ENCODE measurements around the gene PACRG.
"Not testable (repeated sequence)": the region's sequence is repeated elsewhere in the genome, so short reads cannot be mapped to it uniquely, and the experiment has no call there.

Gene PACRG

GRCh38 chr6:162727322-162728182, at the start of gene PACRG, which contains the start of gene PRKN:
Gene PACRG (plus strand): TSS chr6:162727974.
Gene PRKN (minus strand): TSS chr6:162727766.
- peak; percentile 95 for DNase-seq

DNA sequence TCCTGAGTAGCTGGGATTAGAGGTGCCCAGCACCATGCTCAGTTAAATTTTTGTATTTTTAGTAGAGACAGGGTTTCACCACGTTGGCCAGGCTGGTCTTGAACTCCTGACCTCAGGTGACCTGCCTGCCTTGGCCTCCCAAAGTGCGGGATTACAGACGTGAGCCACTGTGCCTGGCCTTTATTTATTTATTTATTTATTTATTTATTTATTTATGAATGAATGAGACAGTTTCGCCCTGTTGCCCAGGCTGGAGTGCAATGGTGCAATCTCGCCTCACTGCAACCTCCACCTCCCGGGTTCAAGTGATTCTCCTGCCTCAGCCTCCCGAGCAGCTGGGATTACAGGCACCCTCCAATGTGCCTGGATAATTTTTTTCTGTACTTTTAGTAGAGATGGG, 48.9 kb upstream of the PACRG start:
- not testable (repeated sequence) for DNase-seq

DNA sequence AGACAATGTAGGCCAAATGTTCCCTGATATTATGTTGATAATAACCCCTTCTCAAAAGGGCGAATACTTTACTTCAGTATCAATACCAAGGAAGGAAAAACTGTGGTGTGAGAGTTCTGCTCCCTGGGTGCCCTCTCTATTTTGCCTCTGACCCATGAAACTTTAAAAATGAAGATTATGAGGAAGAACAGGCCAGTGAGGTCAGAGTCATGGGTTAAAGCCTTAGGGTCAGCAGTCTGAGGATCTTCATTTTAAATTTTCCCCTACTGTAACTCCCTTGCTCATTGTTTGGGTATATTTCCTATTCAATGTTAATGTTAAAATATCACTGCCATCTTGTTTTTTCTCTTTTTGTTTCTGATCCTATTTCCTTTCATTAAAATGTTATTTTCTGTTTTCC, 48.1 kb upstream of the PACRG start:
- no peak for DNase-seq

GRCh38 chr6:162680367-162680766, 47.4 kb upstream of the PACRG start:
- DNase-seq = no peak

DNA sequence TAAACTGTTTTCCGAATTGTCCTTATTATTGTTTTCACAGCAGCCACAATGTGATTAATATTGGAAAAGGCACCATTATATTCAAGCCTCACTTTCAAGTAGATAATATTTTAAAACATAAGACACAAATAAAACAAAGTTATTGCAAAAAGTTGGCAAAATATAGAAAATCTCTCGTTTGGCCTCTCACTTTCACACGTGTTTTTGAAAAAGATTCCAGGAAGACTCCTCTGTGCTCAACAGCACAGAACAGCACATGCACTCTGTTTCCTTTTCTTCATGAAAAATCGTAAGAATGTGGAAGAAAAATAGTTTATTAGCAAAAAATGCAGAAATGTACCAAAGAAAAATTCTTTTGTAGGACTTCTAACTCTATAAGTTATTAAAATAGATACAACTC, 46.9 kb upstream of the PACRG start:
- no peak for DNase-seq

GRCh38 chr6:162681447-162681846, 46.3 kb upstream of the PACRG start:
- no peak for DNase-seq

- no peak for DNase-seq
Measured at GRCh38 chr6:162683135-162683534, 44.6 kb upstream of the PACRG start.

DNA sequence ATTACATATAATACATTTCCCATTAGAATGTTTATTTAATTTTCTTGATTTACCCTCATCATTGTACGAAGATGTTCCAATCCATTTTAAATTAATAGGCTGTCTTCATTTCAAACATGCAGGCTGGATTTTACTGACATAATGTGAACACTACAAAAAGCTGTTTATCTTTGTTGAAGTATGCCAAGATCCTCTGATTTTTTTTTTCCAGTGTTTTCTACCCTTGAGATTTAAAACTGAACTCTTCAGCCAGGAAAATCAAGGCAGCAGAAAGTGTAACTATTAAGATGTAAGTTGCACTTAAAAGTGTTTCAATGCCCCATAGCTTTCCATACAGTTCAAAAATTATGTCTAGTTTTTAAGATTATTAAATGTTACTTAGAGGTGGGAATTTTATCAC, 43.7 kb upstream of the PACRG start:
- DNase-seq = no peak

DNA sequence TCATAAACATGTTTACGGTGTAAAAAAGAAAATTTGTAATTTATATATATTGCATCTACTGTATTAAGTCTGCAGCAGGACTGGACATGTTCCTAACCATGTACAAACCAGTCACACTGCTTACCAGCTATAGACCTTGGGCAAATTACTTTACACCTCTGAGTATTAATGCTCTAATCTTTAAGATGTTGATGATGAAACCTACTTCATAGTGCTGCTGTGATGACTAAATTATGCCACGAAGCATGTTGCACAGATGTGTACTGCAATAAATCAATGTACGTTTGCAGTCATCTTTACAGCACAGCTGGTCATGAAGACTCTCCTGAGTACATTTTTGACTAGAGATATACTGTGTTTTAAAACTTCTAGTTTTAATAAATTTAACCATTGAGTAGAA, 42.8 kb upstream of the PACRG start:
- DNase-seq = no peak

GRCh38 chr6:162685586-162685985, 42.2 kb upstream of the PACRG start:
- DNase-seq = no peak

GRCh38 chr6:162688751-162689345, 38.9 kb upstream of the PACRG start:
- DNase-seq = no peak

- no peak for DNase-seq
Measured at GRCh38 chr6:162690158-162690557, 37.6 kb upstream of the PACRG start.

DNA sequence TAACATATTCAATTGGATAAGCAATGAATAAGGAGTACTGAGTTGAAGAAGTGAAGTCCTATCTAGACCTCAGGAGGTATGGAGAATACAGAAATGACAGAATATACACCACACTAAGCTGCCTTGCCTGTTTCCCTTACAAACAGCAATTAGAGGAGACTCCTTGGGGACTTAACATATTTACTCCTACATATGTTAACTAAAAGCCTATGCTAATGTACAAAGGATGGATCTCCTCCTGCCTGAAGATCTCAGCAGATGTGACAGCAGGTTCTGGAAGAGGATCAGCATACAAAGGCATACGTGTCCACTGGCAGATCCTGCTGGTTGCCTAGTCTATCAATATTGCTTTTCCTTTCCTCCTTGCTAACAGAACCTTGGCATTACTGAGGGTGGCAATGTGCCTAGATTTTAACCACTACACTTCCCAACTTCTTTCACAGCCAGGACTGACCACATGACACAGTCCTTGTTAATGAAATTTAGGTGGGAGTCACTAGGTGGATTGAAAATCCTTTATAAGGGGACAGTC, 29.8 kb upstream of the PACRG start:
- peak; percentile 39 for DNase-seq

GRCh38 chr6:162698440-162698839, 29.3 kb upstream of the PACRG start:
- no peak for DNase-seq

DNA sequence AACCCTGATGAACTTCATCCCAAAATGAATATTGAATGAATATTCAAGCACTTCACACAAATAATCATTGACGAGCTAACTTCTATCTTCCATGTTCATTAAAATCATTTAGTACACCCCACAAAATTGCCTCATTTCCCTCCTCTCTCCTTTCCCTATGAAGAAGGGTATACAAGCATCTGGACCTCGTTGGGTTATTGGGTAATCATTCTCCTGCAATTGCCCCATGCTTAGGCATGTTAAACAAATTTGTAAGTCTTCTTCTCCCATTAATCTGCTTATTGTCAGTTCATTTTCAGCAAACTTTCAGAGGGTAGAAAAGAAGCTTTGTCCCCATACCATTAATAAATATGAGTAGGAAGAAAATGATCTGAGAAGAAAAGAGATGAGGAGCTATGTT, 27.8 kb upstream of the PACRG start:
- DNase-seq = no peak

- DNase-seq = no peak
Measured at GRCh38 chr6:162700966-162701365, 26.8 kb upstream of the PACRG start.

GRCh38 chr6:162701551-162701950, 26.2 kb upstream of the PACRG start:
- DNase-seq = no peak

DNA sequence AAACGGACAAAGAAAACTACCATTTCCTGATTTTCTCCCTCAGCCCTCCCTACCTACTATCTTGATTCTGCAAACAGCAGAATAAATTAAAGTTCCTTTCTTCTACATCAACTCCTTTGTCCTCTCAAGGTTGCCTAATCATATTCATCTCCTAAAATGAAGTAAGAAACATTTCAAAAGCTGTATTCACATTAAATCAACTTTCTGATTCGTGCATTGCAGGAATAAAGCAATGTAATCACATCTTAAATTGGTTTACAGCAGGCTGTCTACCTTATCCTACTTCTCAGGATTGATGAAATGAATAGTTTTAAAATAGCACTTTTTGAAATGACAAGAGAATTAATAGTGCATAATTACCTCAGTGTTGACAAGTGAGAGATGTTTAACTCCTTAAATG, 25.3 kb upstream of the PACRG start:
- no peak for DNase-seq

DNA sequence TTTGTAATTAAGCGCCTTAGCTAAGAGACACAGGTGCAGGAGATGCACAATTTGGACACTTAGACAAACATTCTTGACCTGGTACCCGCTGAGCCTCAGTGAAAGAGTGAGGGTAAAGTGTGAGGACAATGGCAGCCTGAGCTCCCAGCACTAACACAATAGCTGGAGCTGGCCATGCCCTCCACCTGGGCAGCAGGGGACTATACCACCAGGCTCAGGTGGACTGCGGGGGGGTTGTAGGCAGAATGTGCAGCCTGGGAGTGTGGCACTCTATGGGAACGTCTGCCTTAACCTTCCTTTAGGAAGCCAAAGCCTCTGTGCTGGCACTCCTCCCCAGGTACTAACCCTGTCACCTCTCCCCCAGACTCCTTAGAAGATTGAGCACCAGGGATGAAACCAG, 23.8 kb upstream of the PACRG start:
- no peak for DNase-seq

GRCh38 chr6:162705736-162706135, 22.0 kb upstream of the PACRG start:
- no peak for DNase-seq

GRCh38 chr6:162706232-162706631, 21.5 kb upstream of the PACRG start:
- no peak for DNase-seq

DNA sequence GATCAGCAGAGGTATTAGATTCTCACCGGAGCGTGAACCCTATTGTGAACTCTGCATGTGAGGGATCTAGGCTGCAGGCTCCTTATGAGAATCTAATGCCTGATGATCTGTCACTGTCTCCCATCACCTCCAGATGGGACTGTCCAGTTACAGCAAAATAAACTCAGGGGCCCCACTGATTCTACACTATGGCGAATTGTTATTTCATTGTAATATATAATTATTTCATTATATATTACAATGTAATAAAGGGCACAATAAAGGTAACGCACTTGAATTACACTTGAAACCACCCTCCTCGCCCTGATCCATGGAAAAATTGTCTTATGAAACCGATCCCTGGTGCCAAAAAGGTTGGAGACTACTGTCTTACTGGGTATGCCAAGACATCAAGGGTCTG, 18.8 kb upstream of the PACRG start:
- no peak for DNase-seq

- no peak for DNase-seq
Measured at GRCh38 chr6:162709431-162709830, 18.3 kb upstream of the PACRG start.

- no peak for DNase-seq
Measured at GRCh38 chr6:162710419-162710818, 17.4 kb upstream of the PACRG start.
